ENCODE results near the gene B9D1.

- TF ChIP-seq GATA2 (IDR thresholded peaks at IDR 0.05; ENCODE audit: low read depth, low read length), result no peak
- no peak for TF ChIP-seq GATA3 (IDR thresholded peaks at IDR 0.05; ENCODE audit: low read depth, low read length)
These were observed 46.5 kb upstream of the B9D1 start for GRCh38 chr17:19409066-19409465.

All from SH-SY5Y (cell line).